ENCODE results near the gene DNAJB2.
"Not testable (repeated sequence)": the region's sequence is repeated elsewhere in the genome, so short reads cannot be mapped to it uniquely, and the experiment has no call there.

Gene DNAJB2

GRCh38 chr2:219249203-219249980, 29.8 kb upstream of the DNAJB2 start:
- no peaks in the 10 kb centered on the region for H3K9me3 ChIP-seq (ENCODE audit: low read length)
- H3K36me3 ChIP-seq (ENCODE audit: insufficient read depth, low read length), result peaks cover 24% of the 10 kb centered on the region
- H3K4me1 ChIP-seq (ENCODE audit: insufficient read depth, low read length), result peaks cover 61% of the 10 kb centered on the region
- H3K27me3 ChIP-seq (ENCODE audit: control insufficient read depth in 1 of 2, insufficient read depth in 2 of 2, low read length in 2 of 2), result no peaks in the 10 kb centered on the region
- peak overlapping the region; percentile 59 for H3K27ac ChIP-seq (ENCODE audit: low read depth, low read length)
- peak overlapping the region; percentile 10 for H3K9ac ChIP-seq (ENCODE audit: low read length)
- no peak overlapping the region for H3K4me3 ChIP-seq (ENCODE audit: low read depth in 1 of 2, low read length in 2 of 2)

GRCh38 chr2:219250049-219250781, 29.0 kb upstream of the DNAJB2 start:
- Histone ChIP-seq H3K9ac (ENCODE audit: low read length) (peak overlapping the region; percentile 10), H3K4me3 (ENCODE audit: low read depth in 1 of 2, low read length in 2 of 2) (peak overlapping the region in 1 of 2 donors; percentile 25), H3K36me3 (ENCODE audit: insufficient read depth, low read length) (peaks cover 24% of the 10 kb centered on the region), H3K27me3 (ENCODE audit: control insufficient read depth in 1 of 2, insufficient read depth in 2 of 2, low read length in 2 of 2) (no peaks in the 10 kb centered on the region), H3K9me3 (ENCODE audit: low read length) (no peaks in the 10 kb centered on the region), H3K27ac (ENCODE audit: low read depth, low read length) (peak overlapping the region; percentile 59), H3K4me1 (ENCODE audit: insufficient read depth, low read length) (peaks cover 61% of the 10 kb centered on the region)

- Histone ChIP-seq H3K4me3 (ENCODE audit: low read depth in 1 of 2, low read length in 2 of 2) (no peak overlapping the region), H3K9ac (ENCODE audit: low read length) (no peak overlapping the region)
Observed at GRCh38 chr2:219251656-219252055, 27.5 kb upstream of the DNAJB2 start.

GRCh38 chr2:219252084-219252483, 27.1 kb upstream of the DNAJB2 start:
- H3K4me3 ChIP-seq (ENCODE audit: low read depth in 1 of 2, low read length in 2 of 2), result peak overlapping the region in 1 of 2 donors; percentile 82

More at GRCh38 chr2:219251656-219252055, 27.5 kb upstream of the DNAJB2 start:
- Histone ChIP-seq H3K27ac (ENCODE audit: low read depth, low read length) (no peak overlapping the region), H3K9me3 (ENCODE audit: low read length) (no peaks in the 10 kb centered on the region), H3K27me3 (ENCODE audit: control insufficient read depth in 1 of 2, insufficient read depth in 2 of 2, low read length in 2 of 2) (no peaks in the 10 kb centered on the region), H3K36me3 (ENCODE audit: insufficient read depth, low read length) (peaks cover 21% of the 10 kb centered on the region), H3K4me1 (ENCODE audit: insufficient read depth, low read length) (peaks cover 51% of the 10 kb centered on the region)

GRCh38 chr2:219252570-219252899, 26.6 kb upstream of the DNAJB2 start:
- peaks cover 43% of the 10 kb centered on the region for H3K4me1 ChIP-seq (ENCODE audit: insufficient read depth, low read length)
- H3K36me3 ChIP-seq (ENCODE audit: insufficient read depth, low read length), result peaks cover 19% of the 10 kb centered on the region
- H3K27me3 ChIP-seq (ENCODE audit: control insufficient read depth in 1 of 2, insufficient read depth in 2 of 2, low read length in 2 of 2), result no peaks in the 10 kb centered on the region
- H3K9me3 ChIP-seq (ENCODE audit: low read length), result no peaks in the 10 kb centered on the region
- H3K9ac ChIP-seq (ENCODE audit: low read length), result peak overlapping the region; percentile 34
- peak overlapping the region; percentile 78 to 82 for H3K4me3 ChIP-seq (ENCODE audit: low read depth in 1 of 2, low read length in 2 of 2)
- peak overlapping the region; percentile 75 for H3K27ac ChIP-seq (ENCODE audit: low read depth, low read length)

More at GRCh38 chr2:219252084-219252483, 27.1 kb upstream of the DNAJB2 start:
- no peaks in the 10 kb centered on the region for H3K9me3 ChIP-seq (ENCODE audit: low read length)
- H3K4me1 ChIP-seq (ENCODE audit: insufficient read depth, low read length), result peaks cover 46% of the 10 kb centered on the region
- no peak overlapping the region for H3K27ac ChIP-seq (ENCODE audit: low read depth, low read length)
- no peaks in the 10 kb centered on the region for H3K27me3 ChIP-seq (ENCODE audit: control insufficient read depth in 1 of 2, insufficient read depth in 2 of 2, low read length in 2 of 2)
- peaks cover 19% of the 10 kb centered on the region for H3K36me3 ChIP-seq (ENCODE audit: insufficient read depth, low read length)
- H3K9ac ChIP-seq (ENCODE audit: low read length), result no peak overlapping the region

GRCh38 chr2:219252900-219253752, 26.0 kb upstream of the DNAJB2 start, which contains the start of gene TUBA4B:
Gene TUBA4B, plus strand, starts transcription at chr2:219253243. Its CDS starts 165 bp downstream, at chr2:219253408.
- Histone ChIP-seq H3K27me3 (ENCODE audit: control insufficient read depth in 1 of 2, insufficient read depth in 2 of 2, low read length in 2 of 2) (no peaks in the 10 kb centered on the region), H3K4me3 (ENCODE audit: low read depth in 1 of 2, low read length in 2 of 2) (peak within 1 kb of the TSS; percentile 78 to 82), H3K9ac (ENCODE audit: low read length) (peak within 1 kb of the TSS; percentile 57), H3K27ac (ENCODE audit: low read depth, low read length) (peak within 1 kb of the TSS; percentile 75), H3K9me3 (ENCODE audit: low read length) (no peaks in the 10 kb centered on the region), H3K4me1 (ENCODE audit: insufficient read depth, low read length) (peaks cover 43% of the 10 kb centered on the region), H3K36me3 (ENCODE audit: insufficient read depth, low read length) (peaks cover 14% of the 10 kb centered on the region)

- H3K4me3 ChIP-seq (ENCODE audit: low read depth in 1 of 2, low read length in 2 of 2), result peak within 1 kb of the TSS; percentile 78 to 82
- H3K4me1 ChIP-seq (ENCODE audit: insufficient read depth, low read length), result peaks cover 41% of the 10 kb centered on the region
- H3K9me3 ChIP-seq (ENCODE audit: low read length), result no peaks in the 10 kb centered on the region
- peaks cover 9% of the 10 kb centered on the region for H3K36me3 ChIP-seq (ENCODE audit: insufficient read depth, low read length)
- H3K27me3 ChIP-seq (ENCODE audit: control insufficient read depth in 1 of 2, insufficient read depth in 2 of 2, low read length in 2 of 2), result no peaks in the 10 kb centered on the region
- peak within 1 kb of the TSS; percentile 75 for H3K27ac ChIP-seq (ENCODE audit: low read depth, low read length)
- peak within 1 kb of the TSS; percentile 57 for H3K9ac ChIP-seq (ENCODE audit: low read length)
Observed at GRCh38 chr2:219253753-219254589, 25.2 kb upstream of the DNAJB2 start, which contains the start of gene TUBA4A. Gene TUBA4A, minus strand, starts transcription at chr2:219253918. Its CDS starts 60 bp downstream, at chr2:219253858.

- Histone ChIP-seq H3K27me3 (ENCODE audit: control insufficient read depth in 1 of 2, insufficient read depth in 2 of 2, low read length in 2 of 2) (no peaks in the 10 kb centered on the region), H3K27ac (ENCODE audit: low read depth, low read length) (peak overlapping the region; percentile 70), H3K36me3 (ENCODE audit: insufficient read depth, low read length) (peaks cover 9% of the 10 kb centered on the region), H3K9ac (ENCODE audit: low read length) (peak overlapping the region; percentile 57), H3K4me3 (ENCODE audit: low read depth in 1 of 2, low read length in 2 of 2) (peak overlapping the region; percentile 78 to 82), H3K9me3 (ENCODE audit: low read length) (no peaks in the 10 kb centered on the region), H3K4me1 (ENCODE audit: insufficient read depth, low read length) (peaks cover 34% of the 10 kb centered on the region)
Observed at GRCh38 chr2:219254590-219255201, 24.5 kb upstream of the DNAJB2 start.

- H3K9me3 ChIP-seq (ENCODE audit: low read length); H3K27me3 ChIP-seq (ENCODE audit: control insufficient read depth in 1 of 2, insufficient read depth in 2 of 2, low read length in 2 of 2); H3K27ac ChIP-seq (ENCODE audit: low read depth, low read length); H3K36me3 ChIP-seq (ENCODE audit: insufficient read depth, low read length); H3K4me3 ChIP-seq (ENCODE audit: low read depth in 1 of 2, low read length in 2 of 2); H3K9ac ChIP-seq (ENCODE audit: low read length); H3K4me1 ChIP-seq (ENCODE audit: insufficient read depth, low read length): not testable (repeated sequence)
Observed at GRCh38 chr2:219258942-219259341, 20.2 kb upstream of the DNAJB2 start.
